Activated T-helper 17 cell treated with anti-CD3 and anti-CD28 coated beads, Interleukin-2, amount 50 U/mL, for 72 hours (primary cell): Measurements from ENCODE around the gene SERTM2. TPM values are rescaled to one million over a fixed set of nuclear protein-coding genes. Genes with fewer than 3 reads are reported as not detected.
"Not testable (repeated sequence)": the region's sequence is repeated elsewhere in the genome, so short reads cannot be mapped to it uniquely, and the experiment has no call there.

Source experiments
- ATAC-seq: fragments of 150-1000 bp; cut with Tn5 transposase; replicated peaks from 2 replicates; pipeline ENCODE4 v1.10.0; 2021; ENCODE audit warnings: mild to moderate bottlenecking, moderate library complexity
- H3K27ac Mint-ChIP-seq: one replicate; pipeline ENCODE4 v1.8.0; 2022; ENCODE audit warnings: mixed read lengths
- H3K27me3 Mint-ChIP-seq: one replicate; pipeline ENCODE4 v1.8.0; 2022; ENCODE audit warnings: mixed read lengths
- H3K36me3 Mint-ChIP-seq: one replicate; pipeline ENCODE4 v1.8.0; 2022; ENCODE audit warnings: low read depth, mild to moderate bottlenecking, mixed read lengths
- H3K4me1 Mint-ChIP-seq: one replicate; pipeline ENCODE4 v1.8.0; 2022; ENCODE audit warnings: mixed read lengths
- H3K4me3 Mint-ChIP-seq: one replicate; pipeline ENCODE4 v1.8.0; 2022; ENCODE audit warnings: mild to moderate bottlenecking, mixed read lengths
- H3K9me3 Mint-ChIP-seq: one replicate; pipeline ENCODE4 v1.8.0; 2022; ENCODE audit warnings: mixed read lengths
- total RNA-seq, 2 donors: library from RNA; stranded (reverse); gene quantifications; one replicate each; pipeline ENCODE4 v1.2.3, GENCODE V29; 2022

SERTM2 gene
- total RNA-seq, 2 donors from 2014 or later: not detected

GRCh38 chrX:111515298-111515697, 3.9 kb downstream of the SERTM2 start:
- Mint-ChIP-seq H3K27me3 (peaks cover 9% of the 10 kb centered on the region), H3K4me3 (no peak overlapping the region), H3K27ac (no peak overlapping the region), H3K4me1 (no peaks in the 10 kb centered on the region), H3K36me3 (no peaks in the 10 kb centered on the region), H3K9me3 (no peaks in the 10 kb centered on the region)
- no peak for ATAC-seq

GRCh38 chrX:111518667-111519066, 7.2 kb downstream of the SERTM2 start:
- Mint-ChIP-seq H3K4me1 (no peaks in the 10 kb centered on the region), H3K9me3 (no peaks in the 10 kb centered on the region), H3K36me3 (no peaks in the 10 kb centered on the region), H3K4me3 (no peak overlapping the region), H3K27ac (no peak overlapping the region), H3K27me3 (peaks cover 4% of the 10 kb centered on the region)
- ATAC-seq: no peak

GRCh38 chrX:111519215-111519614, 7.8 kb downstream of the SERTM2 start:
- ATAC-seq: no peak
- Mint-ChIP-seq H3K4me1 (no peaks in the 10 kb centered on the region), H3K9me3 (no peaks in the 10 kb centered on the region), H3K36me3 (no peaks in the 10 kb centered on the region), H3K27me3 (peaks cover 3% of the 10 kb centered on the region), H3K27ac (no peak overlapping the region), H3K4me3 (no peak overlapping the region)

- H3K4me3 Mint-ChIP-seq: no peak overlapping the region
- H3K9me3 Mint-ChIP-seq: no peaks in the 10 kb centered on the region
- no peaks in the 10 kb centered on the region for H3K4me1 Mint-ChIP-seq
- no peak for ATAC-seq
- no peak overlapping the region for H3K27ac Mint-ChIP-seq
- H3K36me3 Mint-ChIP-seq: no peaks in the 10 kb centered on the region
- H3K27me3 Mint-ChIP-seq: peaks cover 6% of the 10 kb centered on the region
Measured at GRCh38 chrX:111520506-111520905, 9.1 kb downstream of the SERTM2 start.

- H3K9me3 Mint-ChIP-seq: no peaks in the 10 kb centered on the region
- no peak overlapping the region for H3K4me3 Mint-ChIP-seq
- peaks cover 6% of the 10 kb centered on the region for H3K27me3 Mint-ChIP-seq
Measured at GRCh38 chrX:111521169-111521568, 9.7 kb downstream of the SERTM2 start.

GRCh38 chrX:111543212-111543741, 31.8 kb downstream of the SERTM2 start:
- Mint-ChIP-seq H3K4me1 (no peaks in the 10 kb centered on the region), H3K27me3 (no peaks in the 10 kb centered on the region), H3K9me3 (no peaks in the 10 kb centered on the region), H3K4me3 (no peak overlapping the region), H3K27ac (no peak overlapping the region), H3K36me3 (no peaks in the 10 kb centered on the region)
- ATAC-seq: no peak

More at GRCh38 chrX:111521169-111521568, 9.7 kb downstream of the SERTM2 start:
- ATAC-seq: no peak
- H3K4me1 Mint-ChIP-seq: no peaks in the 10 kb centered on the region
- H3K36me3 Mint-ChIP-seq: no peaks in the 10 kb centered on the region
- H3K27ac Mint-ChIP-seq: no peak overlapping the region

GRCh38 chrX:111549235-111549634, 37.8 kb downstream of the SERTM2 start:
- H3K27ac Mint-ChIP-seq, H3K36me3 Mint-ChIP-seq, H3K4me3 Mint-ChIP-seq, ATAC-seq, H3K9me3 Mint-ChIP-seq, H3K27me3 Mint-ChIP-seq, H3K4me1 Mint-ChIP-seq: not testable (repeated sequence)

GRCh38 chrX:111555406-111555958, 44.0 kb downstream of the SERTM2 start:
- Mint-ChIP-seq H3K27me3 (no peaks in the 10 kb centered on the region), H3K4me3 (no peak overlapping the region), H3K36me3 (no peaks in the 10 kb centered on the region), H3K4me1 (no peaks in the 10 kb centered on the region), H3K27ac (no peak overlapping the region), H3K9me3 (no peaks in the 10 kb centered on the region)
- ATAC-seq: no peak

- Mint-ChIP-seq H3K27ac (no peak overlapping the region), H3K4me3 (no peak overlapping the region), H3K9me3 (peaks cover 4% of the 10 kb centered on the region), H3K4me1 (no peaks in the 10 kb centered on the region), H3K27me3 (peaks cover 3% of the 10 kb centered on the region), H3K36me3 (no peaks in the 10 kb centered on the region)
- no peak for ATAC-seq
Measured at GRCh38 chrX:111560801-111561200, 49.4 kb downstream of the SERTM2 start.

- no peak overlapping the region for H3K4me3 Mint-ChIP-seq
- ATAC-seq: no peak
- H3K27me3 Mint-ChIP-seq: peaks cover 3% of the 10 kb centered on the region
- H3K4me1 Mint-ChIP-seq: no peaks in the 10 kb centered on the region
- no peak overlapping the region for H3K27ac Mint-ChIP-seq
- H3K9me3 Mint-ChIP-seq: peaks cover 4% of the 10 kb centered on the region
- H3K36me3 Mint-ChIP-seq: no peaks in the 10 kb centered on the region
Measured at GRCh38 chrX:111561851-111562250, 50.4 kb downstream of the SERTM2 start.

- Mint-ChIP-seq H3K27ac (no peak overlapping the region), H3K36me3 (no peaks in the 10 kb centered on the region), H3K9me3 (peaks cover 4% of the 10 kb centered on the region), H3K27me3 (peaks cover 3% of the 10 kb centered on the region), H3K4me3 (no peak overlapping the region), H3K4me1 (no peaks in the 10 kb centered on the region)
- no peak for ATAC-seq
Measured at GRCh38 chrX:111567542-111568255, 56.3 kb downstream of the SERTM2 start.

- Mint-ChIP-seq H3K36me3 (no peaks in the 10 kb centered on the region), H3K9me3 (peaks cover 4% of the 10 kb centered on the region), H3K27ac (no peak overlapping the region), H3K4me3 (no peak overlapping the region), H3K27me3 (peaks cover 3% of the 10 kb centered on the region), H3K4me1 (no peaks in the 10 kb centered on the region)
- no peak for ATAC-seq
Measured at GRCh38 chrX:111568354-111568753, 56.9 kb downstream of the SERTM2 start.

- H3K4me3 Mint-ChIP-seq: no peak overlapping the region
- no peak overlapping the region for H3K27ac Mint-ChIP-seq
- no peak for ATAC-seq
- no peaks in the 10 kb centered on the region for H3K36me3 Mint-ChIP-seq
- peaks cover 3% of the 10 kb centered on the region for H3K27me3 Mint-ChIP-seq
- no peaks in the 10 kb centered on the region for H3K4me1 Mint-ChIP-seq
- H3K9me3 Mint-ChIP-seq: peaks cover 4% of the 10 kb centered on the region
Measured at GRCh38 chrX:111568817-111569216, 57.4 kb downstream of the SERTM2 start.
